Right lobe of liver (tissue), 6 donors: ENCODE measurements around the gene MEG3. TPM values are rescaled to one million over a fixed set of nuclear protein-coding genes. Genes with fewer than 3 reads are reported as not detected.
A peak's percentile ranks its signal among the peaks of the same experiment; 100 is the strongest.
"Not testable (repeated sequence)": the region's sequence is repeated elsewhere in the genome, so short reads cannot be mapped to it uniquely, and the experiment has no call there.

ENCODE experiments used
- ATAC-seq, 4 donors: fragments of 200-7000 bp; cut with Tn5 transposase; one replicate each; pipeline ENCODE4 v1.9.1; 2020; ENCODE audit warnings: mild to moderate bottlenecking in 4 of 4, moderate library complexity in 4 of 4
- DNase-seq, 3 donors: peaks; one replicate each; pipeline ENCODE4 v3.0.0-alpha.2; 2020
- H3K27ac ChIP-seq, 3 donors: fragments of 200-600 bp; one replicate each; pipeline ENCODE4 v1.8.0; 2022
- H3K27me3 ChIP-seq, 2 donors: fragments of 200-600 bp; one replicate each; pipeline ENCODE4 v1.8.0; 2022
- H3K36me3 ChIP-seq, 4 donors: fragments of 200-600 bp; sonication (generic) in 1 of 4; one replicate each; pipeline versions ENCODE4 v1.5.1 to v1.8.0; 2017 to 2022; ENCODE audit warnings: control low read depth in 1 of 4
- H3K4me1 ChIP-seq, 4 donors: fragments of 200-600 bp; sonication (generic) in 1 of 4; one replicate each; pipeline versions ENCODE4 v1.5.1 to v1.8.0; 2017 to 2022; ENCODE audit warnings: control low read depth in 1 of 4
- H3K4me3 ChIP-seq, 3 donors: fragments of 200-600 bp; one replicate each; pipeline ENCODE4 v1.8.0; 2022
- H3K9me3 ChIP-seq, 4 donors: fragments of 200-600 bp; sonication (generic) in 1 of 4; one replicate each; pipeline versions ENCODE4 v1.5.1 to v1.8.0; 2017 to 2022; ENCODE audit warnings: control low read depth in 1 of 4
- POLR2A ChIP-seq: fragments of 450-650 bp; IDR thresholded peaks from one replicate; pipeline ENCODE4 v1.6.1; 2017; ENCODE audit warnings: antibody characterized with exemption, mild to moderate bottlenecking
- WGBS: methylation state at CpG from one replicate; pipeline ENCODE4 v1.1.6; 2018; ENCODE audit warnings: low coverage, low lambda C conversion rate; ENCODE audit not compliant: insufficient coverage; ENCODE audit errors: missing lambda C conversion rate; 5-methylcytosine and 5-hydroxymethylcytosine counted together
- intact Hi-C, 2 donors: fragments of 100-400 bp; cut with DNase I; formaldehyde crosslinking; loops; one replicate each; pipeline versions ENCODE4 v1.11.2 to v1.14.1; 2022
- total RNA-seq, 6 experiments: library from RNA; depleted of rRNA in 2 of 6; stranded (reverse); fragments of >200 nt in 2 of 6; fragmentation: NEBNext Ultra II Directional in 3 of 6; extraction: Animal tissue kit (Norgen Biotek cat#: 25700) in 3 of 6; gene quantifications; one replicate each; pipeline versions ENCODE4 v1.1.0 to v1.2.4, GENCODE V29; 2016 to 2023
- TF ChIP-seq, protein P1 (sequence below), 4 donors: fragments of 200-600 bp in 3 of 4; fragments of 450-650 bp in 1 of 4; IDR thresholded peaks; one replicate each; pipeline versions ENCODE4 v1.5.1 to v1.8.0; 2016 to 2022; ENCODE audit warnings: antibody characterized with exemption in 4 of 4, mild to moderate bottlenecking in 2 of 4
- donor health status: DM: no; HTN: yes; CAD: no.
- donor health status: DM: no; HTN: no; CAD: no.
- donor health status: DM: no; HTN: no; CAD: no.
- donor health status: DM: no; HTN: yes; CAD: no.
- donor health status: DM: no; HTN: yes; CAD: no.

MEG3 gene
- total RNA-seq, 6 experiments from 2014 or later: 5.7 to 43.7 (median 23.9) TPM

- intact Hi-C loops: no loop called here
Observed at GRCh38 chr14:100815478-100816285, 10.2 kb upstream of the MEG3 start.

GRCh38 chr14:100816286-100816949, 9.5 kb upstream of the MEG3 start:
- H3K27ac ChIP-seq: no peak overlapping the region
- H3K36me3 ChIP-seq: no peaks in the 10 kb centered on the region
- peak; percentile 54 to 89 (median 76) for ATAC-seq
- no peaks in the 10 kb centered on the region for H3K4me1 ChIP-seq
- H3K27me3 ChIP-seq: no peaks in the 10 kb centered on the region
- no peaks in the 10 kb centered on the region for H3K9me3 ChIP-seq
- DNase-seq: no peak
- TF ChIP-seq POLR2A: no peak
- TF ChIP-seq, protein P1, sequence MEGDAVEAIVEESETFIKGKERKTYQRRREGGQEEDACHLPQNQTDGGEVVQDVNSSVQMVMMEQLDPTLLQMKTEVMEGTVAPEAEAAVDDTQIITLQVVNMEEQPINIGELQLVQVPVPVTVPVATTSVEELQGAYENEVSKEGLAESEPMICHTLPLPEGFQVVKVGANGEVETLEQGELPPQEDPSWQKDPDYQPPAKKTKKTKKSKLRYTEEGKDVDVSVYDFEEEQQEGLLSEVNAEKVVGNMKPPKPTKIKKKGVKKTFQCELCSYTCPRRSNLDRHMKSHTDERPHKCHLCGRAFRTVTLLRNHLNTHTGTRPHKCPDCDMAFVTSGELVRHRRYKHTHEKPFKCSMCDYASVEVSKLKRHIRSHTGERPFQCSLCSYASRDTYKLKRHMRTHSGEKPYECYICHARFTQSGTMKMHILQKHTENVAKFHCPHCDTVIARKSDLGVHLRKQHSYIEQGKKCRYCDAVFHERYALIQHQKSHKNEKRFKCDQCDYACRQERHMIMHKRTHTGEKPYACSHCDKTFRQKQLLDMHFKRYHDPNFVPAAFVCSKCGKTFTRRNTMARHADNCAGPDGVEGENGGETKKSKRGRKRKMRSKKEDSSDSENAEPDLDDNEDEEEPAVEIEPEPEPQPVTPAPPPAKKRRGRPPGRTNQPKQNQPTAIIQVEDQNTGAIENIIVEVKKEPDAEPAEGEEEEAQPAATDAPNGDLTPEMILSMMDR (IDR thresholded peaks at IDR 0.05): no peak
- WGBS: 31% methylated on average over 3 of the region's 5 CpGs
- intact Hi-C loops: no loop called here
- no peak overlapping the region for H3K4me3 ChIP-seq

More at GRCh38 chr14:100815478-100816285, 10.2 kb upstream of the MEG3 start:
- Histone ChIP-seq H3K36me3 (no peaks in the 10 kb centered on the region), H3K27ac (no peak overlapping the region), H3K4me3 (no peak overlapping the region), H3K9me3 (no peaks in the 10 kb centered on the region), H3K27me3 (no peaks in the 10 kb centered on the region), H3K4me1 (no peaks in the 10 kb centered on the region)
- TF ChIP-seq, protein P1 (IDR thresholded peaks at IDR 0.05): no peak
- TF ChIP-seq POLR2A: no peak
- peak in 1 of 4 donors; percentile 45 for ATAC-seq
- 41% methylated on average over 4 of the region's 15 CpGs for WGBS
- DNase-seq: no peak

DNA sequence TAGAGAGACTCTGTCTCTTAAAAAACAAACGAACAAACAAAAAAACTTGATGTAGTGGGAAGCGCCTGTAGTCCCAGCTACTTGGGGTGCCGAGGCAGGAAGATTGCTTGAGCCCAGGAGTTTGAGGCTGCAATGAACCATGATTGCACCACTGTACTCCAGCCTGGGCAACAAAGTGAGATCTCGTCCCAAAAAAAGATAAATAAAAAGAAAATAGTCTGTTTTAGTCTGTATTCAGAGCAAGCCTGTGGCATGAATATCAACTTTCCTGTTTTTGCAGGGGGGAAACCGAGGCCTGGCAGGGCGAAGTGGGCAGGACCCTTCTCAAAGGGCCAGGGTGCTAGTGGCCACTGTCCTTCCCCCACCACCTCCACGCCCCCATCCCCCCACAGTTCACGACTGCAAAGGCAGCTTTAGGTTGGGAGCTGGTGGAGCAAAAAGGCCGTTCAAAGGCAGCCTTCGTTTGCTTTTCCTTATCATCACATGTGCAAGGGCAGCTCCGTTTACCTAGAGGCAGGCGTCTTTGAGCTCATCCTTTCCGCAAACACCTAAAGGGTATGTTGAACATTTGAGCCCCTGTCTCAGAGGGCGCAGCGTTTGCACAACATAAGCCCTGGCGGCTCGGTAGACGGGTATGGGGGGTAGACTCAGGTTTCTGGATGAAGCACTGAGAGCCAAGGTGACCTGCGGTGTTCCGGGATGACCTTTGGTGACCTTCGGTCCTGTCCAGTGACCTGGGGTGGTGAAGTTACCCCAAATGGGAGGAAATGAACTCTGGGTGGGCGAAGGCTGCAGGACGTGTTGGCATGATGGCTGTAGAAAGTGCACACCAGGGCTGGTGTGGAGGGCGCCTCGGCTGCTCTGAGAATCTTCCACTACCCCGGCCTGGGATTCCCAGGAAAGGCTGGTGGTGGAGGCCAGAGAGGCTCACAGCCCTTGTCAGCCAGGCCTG, 8.7 kb upstream of the MEG3 start:
- WGBS: 47% methylated on average over 25 of the region's 26 CpGs
- Histone ChIP-seq H3K27ac (no peak overlapping the region), H3K36me3 (no peaks in the 10 kb centered on the region), H3K4me1 (peaks cover 0 to 8% (median 0%) of the 10 kb centered on the region in 4 donors), H3K27me3 (no peaks in the 10 kb centered on the region), H3K9me3 (no peaks in the 10 kb centered on the region), H3K4me3 (no peak overlapping the region)
- intact Hi-C loops: no loop called here
- no peak for ATAC-seq
- TF ChIP-seq, protein P1 (IDR thresholded peaks at IDR 0.05): no peak
- TF ChIP-seq POLR2A: no peak
- no peak for DNase-seq

DNA sequence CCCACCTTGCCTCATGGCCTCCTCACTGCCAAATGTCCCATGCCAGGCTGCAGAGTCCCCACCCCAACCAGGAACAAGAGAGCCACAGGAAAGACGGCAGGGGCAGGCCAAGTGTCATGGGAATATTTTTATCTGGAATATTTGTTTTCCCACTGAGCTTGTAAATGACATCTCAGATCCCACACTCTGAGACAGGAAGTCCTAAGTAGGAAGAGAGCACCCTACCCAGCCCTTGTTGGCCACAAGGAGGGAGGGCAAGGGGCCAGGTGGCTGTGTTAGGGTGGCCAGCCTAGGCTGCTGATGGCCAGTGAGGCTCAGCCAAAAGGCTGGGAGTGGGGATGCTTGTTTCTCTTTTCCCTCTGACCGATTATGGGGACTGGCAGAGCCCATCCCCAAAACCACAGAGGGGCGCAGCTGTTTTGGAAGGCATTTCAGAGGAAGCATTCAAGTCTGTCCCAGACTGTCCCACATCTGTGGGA, 7.7 kb upstream of the MEG3 start:
- 14% methylated on average over 1 of the region's 3 CpGs for whole genome bisulfite sequencing
- H3K9me3 ChIP-seq: no peaks in the 10 kb centered on the region
- H3K4me3 ChIP-seq: no peak overlapping the region
- no peak for TF ChIP-seq POLR2A
- TF ChIP-seq, protein P1 (IDR thresholded peaks at IDR 0.05): no peak
- no peak overlapping the region for H3K27ac ChIP-seq
- peaks cover 0 to 11% (median 0%) of the 10 kb centered on the region in 4 donors for H3K4me1 ChIP-seq
- intact Hi-C loops: no loop called here
- no peak for DNase-seq
- H3K36me3 ChIP-seq: no peaks in the 10 kb centered on the region
- H3K27me3 ChIP-seq: no peaks in the 10 kb centered on the region
- no peak for ATAC-seq

DNA sequence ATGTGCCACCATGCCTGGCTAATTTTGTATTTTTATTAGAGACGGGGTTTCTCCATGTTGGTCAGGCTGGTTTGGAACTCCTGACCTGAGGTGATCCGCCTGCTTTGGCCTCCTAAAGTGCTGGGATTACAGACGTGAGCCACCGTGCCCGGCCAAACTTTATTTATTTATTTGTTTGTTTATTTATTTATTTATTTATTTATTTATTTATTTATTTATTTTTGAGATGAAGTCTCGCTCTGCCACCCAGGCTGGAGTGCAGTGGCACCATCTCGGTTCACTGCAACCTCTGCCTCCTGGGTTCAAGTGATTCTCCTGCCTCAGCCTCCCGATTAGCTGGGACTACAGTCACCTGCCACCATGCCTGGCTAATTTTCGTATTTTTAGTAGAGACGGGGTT, 7.0 kb upstream of the MEG3 start:
- intact Hi-C loops, H3K36me3 ChIP-seq, H3K27ac ChIP-seq, DNase-seq, H3K27me3 ChIP-seq, H3K4me3 ChIP-seq, ATAC-seq, H3K9me3 ChIP-seq: not testable (repeated sequence)
- H3K4me1 ChIP-seq: peaks cover 0 to 11% (median 0%) of the 10 kb centered on the region in 4 donors
- WGBS: 59% methylated on average over 8 of the region's 10 CpGs
